A549 (cell line): ENCODE measurements around the gene RGS16.

Experiments used
- BHLHE40 ChIP-seq: IDR thresholded peaks from 2 replicates; pipeline ENCODE4 v1.6.1; 2012; ENCODE audit warnings: low read depth, low read length, inconsistent platforms
- CBX2 ChIP-seq: fragments of 200-600 bp; sonication (generic); IDR thresholded peaks from 2 replicates; pipeline ENCODE4 v1.6.1; 2016; ENCODE audit warnings: low read depth, mild to moderate bottlenecking, borderline replicate concordance
- EP300 ChIP-seq, 2 experiments: fragments of >200 bp; sonication (Bioruptor Twin); formaldehyde crosslinking; IDR thresholded peaks; 2 replicates in 1 of 2; 3 replicates in 1 of 2; pipeline ENCODE4 v1.6.1; 2016 to 2017
- FOSL2 ChIP-seq, 2 experiments: fragments of 450-650 bp in 1 of 2; fragments of >200 bp in 1 of 2; sonication (Bioruptor Twin) in 1 of 2; formaldehyde crosslinking; IDR thresholded peaks; 2 replicates each; pipeline versions ENCODE4 v1.5.0 to v1.6.1; 2016 to 2020; ENCODE audit warnings: mild to moderate bottlenecking in 1 of 2, moderate library complexity in 1 of 2
- JUNB ChIP-seq: fragments of >200 bp; sonication (Bioruptor Twin); formaldehyde crosslinking; IDR thresholded peaks from 2 replicates; pipeline ENCODE4 v1.6.1; 2016
- KDM1A ChIP-seq: fragments of 200-600 bp; sonication (generic); IDR thresholded peaks from 2 replicates; pipeline ENCODE4 v1.6.1; 2016; ENCODE audit warnings: low read depth, mild to moderate bottlenecking
- MAFK ChIP-seq: fragments of 450-650 bp; IDR thresholded peaks from 2 replicates; pipeline ENCODE4 v1.6.1; 2014; ENCODE audit not compliant: partially characterized antibody
- POLR2A ChIP-seq: IDR thresholded peaks from 2 replicates; pipeline ENCODE4 v1.6.1; 2012; ENCODE audit warnings: mild to moderate bottlenecking, low read length
- TF ChIP-seq, protein P1 (sequence below): fragments of >200 bp; sonication (Bioruptor Twin); formaldehyde crosslinking; IDR thresholded peaks from 3 replicates; pipeline ENCODE4 v1.5.1; 2016
- TF ChIP-seq, protein P2 (sequence below): IDR thresholded peaks from 2 replicates; pipeline ENCODE4 v1.6.1; 2012

DNA sequence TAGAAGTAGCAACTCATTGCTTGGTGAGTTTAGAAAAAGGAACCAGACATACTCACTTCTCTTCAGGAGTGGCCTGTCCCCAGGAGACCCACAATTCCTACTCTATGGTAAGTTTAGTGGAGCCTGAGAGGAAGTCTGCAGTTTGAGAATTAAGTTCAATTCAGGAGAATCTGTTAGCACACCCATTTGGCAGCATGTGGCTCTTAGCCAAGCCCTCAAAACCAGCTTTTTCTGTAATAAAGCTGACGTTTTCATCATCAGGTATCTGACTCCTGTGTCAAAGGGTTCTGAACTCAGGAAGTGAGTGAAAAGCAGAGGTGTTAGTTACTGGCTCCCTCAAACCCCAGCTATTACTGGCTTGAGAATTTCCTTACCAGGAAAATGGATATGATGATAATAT lies 20.4 kb upstream of the RGS16 start:
- TF ChIP-seq EP300 (IDR thresholded peaks at IDR 0.05) (no peak), FOSL2 (IDR thresholded peaks at IDR 0.05) (no peak), FOSL2 (CRISPR knock-in tag; IDR thresholded peaks at IDR 0.05) (no peak), CBX2 (no peak), KDM1A (no peak), JUNB (no peak), POLR2A (no peak), BHLHE40 (no peak), MAFK (no peak)
- TF ChIP-seq, protein P1, sequence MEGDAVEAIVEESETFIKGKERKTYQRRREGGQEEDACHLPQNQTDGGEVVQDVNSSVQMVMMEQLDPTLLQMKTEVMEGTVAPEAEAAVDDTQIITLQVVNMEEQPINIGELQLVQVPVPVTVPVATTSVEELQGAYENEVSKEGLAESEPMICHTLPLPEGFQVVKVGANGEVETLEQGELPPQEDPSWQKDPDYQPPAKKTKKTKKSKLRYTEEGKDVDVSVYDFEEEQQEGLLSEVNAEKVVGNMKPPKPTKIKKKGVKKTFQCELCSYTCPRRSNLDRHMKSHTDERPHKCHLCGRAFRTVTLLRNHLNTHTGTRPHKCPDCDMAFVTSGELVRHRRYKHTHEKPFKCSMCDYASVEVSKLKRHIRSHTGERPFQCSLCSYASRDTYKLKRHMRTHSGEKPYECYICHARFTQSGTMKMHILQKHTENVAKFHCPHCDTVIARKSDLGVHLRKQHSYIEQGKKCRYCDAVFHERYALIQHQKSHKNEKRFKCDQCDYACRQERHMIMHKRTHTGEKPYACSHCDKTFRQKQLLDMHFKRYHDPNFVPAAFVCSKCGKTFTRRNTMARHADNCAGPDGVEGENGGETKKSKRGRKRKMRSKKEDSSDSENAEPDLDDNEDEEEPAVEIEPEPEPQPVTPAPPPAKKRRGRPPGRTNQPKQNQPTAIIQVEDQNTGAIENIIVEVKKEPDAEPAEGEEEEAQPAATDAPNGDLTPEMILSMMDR, result no peak
- TF ChIP-seq, protein P2, sequence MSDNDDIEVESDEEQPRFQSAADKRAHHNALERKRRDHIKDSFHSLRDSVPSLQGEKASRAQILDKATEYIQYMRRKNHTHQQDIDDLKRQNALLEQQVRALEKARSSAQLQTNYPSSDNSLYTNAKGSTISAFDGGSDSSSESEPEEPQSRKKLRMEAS, result no peak
